Transverse colon (tissue), 4 donors: ENCODE measurements around the gene TMEM144. TPM values are rescaled to one million over a fixed set of nuclear protein-coding genes. Genes with fewer than 3 reads are reported as not detected.

ENCODE experiments used
- DNase-seq: peaks from one replicate; pipeline ENCODE4 v3.0.0-alpha.2; 2019
- H3K27ac ChIP-seq, 4 donors: fragments of 200-600 bp; sonication (generic); 2 replicates each; pipeline ENCODE4 v1.5.1; 2016 to 2018; ENCODE audit warnings: inconsistent platforms in 4 of 4
- H3K27me3 ChIP-seq: fragments of 200-600 bp; sonication (generic); 2 replicates; pipeline ENCODE4 v1.5.1; 2017; ENCODE audit warnings: inconsistent platforms
- H3K36me3 ChIP-seq, 4 donors: fragments of 200-600 bp; sonication (generic); 2 replicates each; pipeline ENCODE4 v1.5.1; 2017 to 2019; ENCODE audit warnings: inconsistent platforms in 4 of 4
- H3K4me1 ChIP-seq, 4 donors: fragments of 200-600 bp; sonication (generic); 2 replicates each; pipeline ENCODE4 v1.5.1; 2017 to 2020; ENCODE audit warnings: inconsistent platforms in 4 of 4
- H3K4me3 ChIP-seq, 4 donors: fragments of 200-600 bp; sonication (generic); 1 replicate in 1 of 4; 2 replicates in 3 of 4; pipeline versions ENCODE4 v1.5.1 to v1.6.1; 2017 to 2019; ENCODE audit warnings: inconsistent platforms in 4 of 4
- H3K9me3 ChIP-seq, 2 donors: fragments of 200-600 bp; sonication (generic); 2 replicates each; pipeline ENCODE4 v1.5.1; 2017 to 2019; ENCODE audit warnings: inconsistent platforms in 2 of 2
- EP300 ChIP-seq: sonication (generic); formaldehyde crosslinking; IDR thresholded peaks from one replicate; pipeline ENCODE4 v1.6.1; 2017; ENCODE audit warnings: antibody characterized with exemption, low read depth
- POLR2A ChIP-seq: fragments of 450-650 bp; IDR thresholded peaks from one replicate; pipeline ENCODE4 v1.6.1; 2016; ENCODE audit warnings: antibody characterized with exemption, mild to moderate bottlenecking, moderate library complexity
- POLR2AphosphoS5 ChIP-seq, 3 donors: sonication (generic); formaldehyde crosslinking; IDR thresholded peaks; one replicate each; pipeline ENCODE4 v1.6.1; 2016; ENCODE audit warnings: antibody characterized with exemption in 3 of 3
- WGBS, 2 donors: methylation state at CpG; one replicate each; pipeline ENCODE4 v1.1.5; 2018; ENCODE audit warnings: low coverage in 1 of 2; 5-methylcytosine and 5-hydroxymethylcytosine counted together
- in situ Hi-C, 4 donors: fragments of 200-750 bp; cut with MboI; loops; one replicate each; pipeline versions ENCODE4 v1.15.0 to v1.15.1; 2017; ENCODE audit warnings: low sequenced_read_pairs in 3 of 4, low pct_ligation_motif_present in 1 of 4, low pct_unique_long_range_greater_than_20kb in 1 of 4
- intact Hi-C: fragments of 100-400 bp; cut with DNase I; formaldehyde crosslinking; loops from one replicate; pipeline ENCODE4 v1.15.1; 2023; ENCODE audit warnings: low total_unique reads
- total RNA-seq, 4 donors: library from RNA; depleted of rRNA; stranded (reverse); fragments of >200 nt; gene quantifications; one replicate each; pipeline ENCODE4 v1.1.0, GENCODE V29; 2016
- TF ChIP-seq, protein P1 (sequence below), 5 experiments: fragments of 200-600 bp in 3 of 5; fragments of 450-650 bp in 2 of 5; sonication (generic) in 3 of 5; IDR thresholded peaks; 1 replicate in 2 of 5; 2 replicates in 3 of 5; pipeline ENCODE4 v1.5.1; 2016 to 2017; ENCODE audit warnings: antibody characterized with exemption in 5 of 5, inconsistent platforms in 3 of 5, mild to moderate bottlenecking in 2 of 5, moderate library complexity in 1 of 5

The TMEM144 gene
- total RNA-seq, 4 donors from 2014 or later = 2.2 to 26.9 (median 21.2) TPM

DNA sequence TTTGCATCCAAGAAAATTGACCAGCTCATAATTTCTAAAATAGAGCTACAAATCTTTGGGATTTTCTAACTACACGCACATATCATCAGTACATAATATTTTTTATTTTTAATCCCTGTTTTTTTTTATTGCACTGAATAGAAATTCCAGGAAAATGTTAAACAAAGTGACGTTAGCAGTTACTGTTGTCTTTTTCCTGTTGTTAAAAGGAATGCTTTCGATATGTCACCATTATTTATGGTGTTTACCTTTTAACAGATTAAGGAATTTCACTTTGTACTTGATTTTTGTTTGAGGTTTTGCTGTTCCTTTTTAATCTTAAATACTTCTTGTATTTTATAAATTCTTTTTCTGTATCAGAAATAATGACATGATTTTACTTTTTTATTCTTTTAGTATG lies 89.7 kb downstream of the TMEM144 start:
- no peak for DNase-seq
- H3K27ac ChIP-seq = no peak overlapping the region
- WGBS, 2 donors = 30 to 34% methylated on average over 3 of the region's 3 CpGs

DNA sequence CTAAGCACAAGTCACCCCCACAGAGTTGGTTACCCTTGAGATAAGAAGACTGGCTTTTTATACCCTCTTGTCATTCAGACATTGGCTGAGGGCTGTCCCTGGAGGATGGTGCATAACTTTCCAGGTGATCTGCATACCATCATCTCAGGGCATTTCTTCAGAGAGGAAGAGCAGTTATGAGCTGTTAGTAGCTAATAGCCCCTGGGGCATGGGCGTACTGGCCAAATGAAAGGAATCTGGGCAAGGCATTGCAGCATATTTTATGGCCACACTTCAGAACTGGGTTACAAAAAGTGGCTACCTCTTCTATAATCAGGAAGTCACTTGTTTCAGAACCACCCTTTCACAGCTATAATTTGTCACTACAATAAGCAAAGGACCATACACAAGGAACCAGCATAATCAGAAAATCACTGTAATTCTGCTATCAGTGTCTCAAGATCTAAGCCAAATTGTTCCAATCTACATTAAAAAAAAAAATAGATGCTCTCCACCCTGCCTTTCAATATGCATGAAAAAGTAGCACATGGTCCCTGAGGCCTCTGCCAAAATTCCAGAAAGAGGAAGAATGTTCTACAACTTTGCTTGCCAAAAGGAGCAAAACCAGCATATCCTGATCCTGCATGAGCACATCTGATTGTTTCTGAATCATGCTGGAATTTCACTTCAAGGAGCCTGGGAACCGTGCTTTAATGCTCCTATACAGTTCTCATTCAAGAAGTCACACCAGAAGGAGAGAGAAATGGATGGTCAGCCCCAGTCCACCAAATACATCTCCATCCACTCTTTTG lies 92.0 kb downstream of the TMEM144 start:
- TF ChIP-seq POLR2AphosphoS5 (IDR thresholded peaks at IDR 0.05) (no peak), EP300 (no peak), POLR2A (no peak)
- TF ChIP-seq, protein P1, sequence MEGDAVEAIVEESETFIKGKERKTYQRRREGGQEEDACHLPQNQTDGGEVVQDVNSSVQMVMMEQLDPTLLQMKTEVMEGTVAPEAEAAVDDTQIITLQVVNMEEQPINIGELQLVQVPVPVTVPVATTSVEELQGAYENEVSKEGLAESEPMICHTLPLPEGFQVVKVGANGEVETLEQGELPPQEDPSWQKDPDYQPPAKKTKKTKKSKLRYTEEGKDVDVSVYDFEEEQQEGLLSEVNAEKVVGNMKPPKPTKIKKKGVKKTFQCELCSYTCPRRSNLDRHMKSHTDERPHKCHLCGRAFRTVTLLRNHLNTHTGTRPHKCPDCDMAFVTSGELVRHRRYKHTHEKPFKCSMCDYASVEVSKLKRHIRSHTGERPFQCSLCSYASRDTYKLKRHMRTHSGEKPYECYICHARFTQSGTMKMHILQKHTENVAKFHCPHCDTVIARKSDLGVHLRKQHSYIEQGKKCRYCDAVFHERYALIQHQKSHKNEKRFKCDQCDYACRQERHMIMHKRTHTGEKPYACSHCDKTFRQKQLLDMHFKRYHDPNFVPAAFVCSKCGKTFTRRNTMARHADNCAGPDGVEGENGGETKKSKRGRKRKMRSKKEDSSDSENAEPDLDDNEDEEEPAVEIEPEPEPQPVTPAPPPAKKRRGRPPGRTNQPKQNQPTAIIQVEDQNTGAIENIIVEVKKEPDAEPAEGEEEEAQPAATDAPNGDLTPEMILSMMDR (IDR thresholded peaks at IDR 0.05) = no peak
- Histone ChIP-seq H3K4me1 (peaks cover 0 to 9% (median 6%) of the 10 kb centered on the region in 4 donors), H3K27ac (no peak overlapping the region), H3K36me3 (no peaks in the 10 kb centered on the region), H3K27me3 (no peaks in the 10 kb centered on the region), H3K9me3 (no peaks in the 10 kb centered on the region), H3K4me3 (no peak overlapping the region)
- in situ Hi-C loops (no loop called here), intact Hi-C loops (no loop called here)
- WGBS, 2 donors = 65 to 71% methylated on average over 1 to 2 of the region's 2 CpGs
- DNase-seq = no peak

More for the DNA sequence above, 89.7 kb downstream of the TMEM144 start:
- Histone ChIP-seq H3K36me3 (no peaks in the 10 kb centered on the region), H3K27me3 (no peaks in the 10 kb centered on the region), H3K9me3 (no peaks in the 10 kb centered on the region), H3K4me3 (no peak overlapping the region), H3K4me1 (peaks cover 0 to 9% (median 6%) of the 10 kb centered on the region in 4 donors)
- in situ Hi-C loops = no loop called here
- intact Hi-C loops = no loop called here
- TF ChIP-seq, protein P1 (IDR thresholded peaks at IDR 0.05) = no peak
- TF ChIP-seq POLR2AphosphoS5 (IDR thresholded peaks at IDR 0.05) = no peak
- no peak for TF ChIP-seq POLR2A
- TF ChIP-seq EP300 = no peak

DNA sequence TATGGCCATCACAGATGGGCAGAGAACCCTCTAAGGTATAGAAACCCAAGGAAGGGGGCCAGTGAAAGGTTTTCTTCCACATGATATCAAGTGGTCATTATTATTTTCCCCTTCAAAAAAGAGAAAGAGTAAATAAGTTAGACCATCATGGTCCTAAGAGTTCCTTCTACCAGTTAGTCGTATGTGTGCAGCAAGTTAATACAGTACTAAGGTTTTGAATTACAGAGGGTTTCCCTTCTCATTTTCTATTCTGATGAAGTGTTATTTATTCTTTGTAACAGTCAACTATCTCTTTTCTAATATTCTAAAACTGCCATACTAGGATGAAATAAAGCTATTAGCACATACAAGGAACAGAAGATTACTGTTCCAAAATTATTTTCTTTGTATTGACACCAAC lies 94.4 kb downstream of the TMEM144 start:
- no peak for DNase-seq
- intact Hi-C loops = no loop called here
- Histone ChIP-seq H3K36me3 (no peaks in the 10 kb centered on the region), H3K27ac (no peak overlapping the region), H3K4me1 (peaks cover 0 to 5% (median 2%) of the 10 kb centered on the region in 4 donors), H3K4me3 (no peak overlapping the region), H3K27me3 (no peaks in the 10 kb centered on the region), H3K9me3 (peaks cover 0 to 5% of the 10 kb centered on the region in 2 donors)
- WGBS, 2 donors = 64 to 67% methylated on average over 1 of the region's 1 CpG
- TF ChIP-seq POLR2A (no peak), EP300 (no peak), POLR2AphosphoS5 (IDR thresholded peaks at IDR 0.05) (no peak)
- TF ChIP-seq, protein P1 (IDR thresholded peaks at IDR 0.05) = no peak
- in situ Hi-C loops = no loop called here

Other genes with a start within 250 kb of the TMEM144 start
- 10 to 100 TPM in 3 of 4 donors, 1 to 10 TPM in 1; 7.9 to 22.5 (median 14.1) TPM for gene GASK1B, start 37.5 kb upstream of the TMEM144 start, total RNA-seq